DOHH2 (cell line): ENCODE data around the gene RPS6KA4.

Experiments
- H3F3A ChIP-seq: fragments of 200-600 bp; sonication (generic), shearing (Covaris generic); 2 replicates; pipeline ENCODE4 v1.6.0; 2016; ENCODE audit warnings: antibody characterized with exemption, mild to moderate bottlenecking; ENCODE audit not compliant: control insufficient read depth, insufficient read depth
- H3K27ac ChIP-seq: fragments of 200-600 bp; sonication (generic); 2 replicates; pipeline ENCODE4 v1.5.1; 2014; ENCODE audit warnings: low read depth, mild to moderate bottlenecking, low read length, moderate library complexity
- H3K27me3 ChIP-seq: fragments of 200-600 bp; sonication (generic); 2 replicates; pipeline ENCODE4 v1.6.1; 2014; ENCODE audit warnings: mild to moderate bottlenecking, low read length, mixed read lengths; ENCODE audit not compliant: control insufficient read depth
- H3K36me3 ChIP-seq: fragments of 200-600 bp; sonication (generic); 2 replicates; pipeline ENCODE4 v1.6.1; 2014; ENCODE audit warnings: mild to moderate bottlenecking, low read length, moderate library complexity, mixed read lengths; ENCODE audit not compliant: control insufficient read depth
- H3K4me1 ChIP-seq: fragments of 200-600 bp; sonication (generic); 2 replicates; pipeline ENCODE4 v1.6.1; 2014; ENCODE audit warnings: mild to moderate bottlenecking, low read length, mixed read lengths; ENCODE audit not compliant: control insufficient read depth
- H3K4me2 ChIP-seq: fragments of 200-600 bp; sonication (generic); 2 replicates; pipeline ENCODE4 v1.6.0; 2014; ENCODE audit warnings: mild to moderate bottlenecking, low read length, moderate library complexity
- H3K4me3 ChIP-seq: fragments of 200-600 bp; sonication (generic); 2 replicates; pipeline ENCODE4 v1.5.1; 2014; ENCODE audit warnings: mild to moderate bottlenecking, low read length, mixed read lengths
- H3K79me2 ChIP-seq: fragments of 200-600 bp; sonication (generic); 2 replicates; pipeline ENCODE4 v1.6.1; 2014; ENCODE audit warnings: mild to moderate bottlenecking, low read length, mixed read lengths; ENCODE audit not compliant: control insufficient read depth
- H3K9me2 ChIP-seq: fragments of 200-600 bp; sonication (generic); replicated peaks from 2 replicates; pipeline ENCODE4 v1.6.1; 2014; ENCODE audit warnings: mild to moderate bottlenecking, low read length, mixed read lengths; ENCODE audit not compliant: control insufficient read depth
- H3K9me3 ChIP-seq: fragments of 200-600 bp; sonication (generic); 2 replicates; pipeline ENCODE4 v1.6.1; 2014; ENCODE audit warnings: antibody characterized with exemption, low read length, mixed read lengths; ENCODE audit not compliant: control insufficient read depth, insufficient read depth
- H4K20me1 ChIP-seq: fragments of 200-600 bp; sonication (generic); 2 replicates; pipeline ENCODE4 v1.6.0; 2014; ENCODE audit warnings: low read depth, mild to moderate bottlenecking, antibody characterized with exemption, low read length, moderate library complexity; ENCODE audit not compliant: control insufficient read depth, insufficient read depth
- CTCF ChIP-seq: fragments of 200-600 bp; sonication (generic); IDR thresholded peaks from one replicate; pipeline ENCODE4 v1.5.1; 2014; ENCODE audit warnings: antibody characterized with exemption, mild to moderate bottlenecking, low read depth, low read length; ENCODE audit not compliant: poor library complexity, severe bottlenecking
- EZH2phosphoT487 ChIP-seq: fragments of 200-600 bp; sonication (generic); IDR thresholded peaks from 2 replicates; pipeline ENCODE4 v1.6.1; 2017; ENCODE audit warnings: borderline replicate concordance, mild to moderate bottlenecking, antibody characterized with exemption, low read length, moderate library complexity, mixed read lengths

The RPS6KA4 gene

GRCh38 chr11:64330888-64331287 lies 28.1 kb upstream of the RPS6KA4 start:
- Histone ChIP-seq H3K27ac (no peak overlapping the region), H3F3A (peaks cover 11% of the 10 kb centered on the region), H3K9me3 (no peaks in the 10 kb centered on the region), H4K20me1 (peaks cover 3% of the 10 kb centered on the region; the same call in 1 of the 2 replicates), H3K36me3 (peaks cover 6% of the 10 kb centered on the region; the same call in 1 of the 2 replicates), H3K4me3 (no peak overlapping the region), H3K4me1 (peaks cover 27% of the 10 kb centered on the region), H3K4me2 (no peak overlapping the region), H3K9me2 (no peaks in the 10 kb centered on the region), H3K27me3 (no peaks in the 10 kb centered on the region), H3K79me2 (no peaks in the 10 kb centered on the region)
- no peak for TF ChIP-seq EZH2phosphoT487
- no peak for TF ChIP-seq CTCF

GRCh38 chr11:64331569-64332371 lies 27.2 kb upstream of the RPS6KA4 start:
- Histone ChIP-seq H3K79me2 (no peaks in the 10 kb centered on the region), H3K27me3 (no peaks in the 10 kb centered on the region), H3K9me3 (no peaks in the 10 kb centered on the region), H4K20me1 (peaks cover 3% of the 10 kb centered on the region; the same call in 1 of the 2 replicates), H3F3A (peaks cover 11% of the 10 kb centered on the region), H3K4me3 (no peak overlapping the region), H3K4me1 (peaks cover 35% of the 10 kb centered on the region), H3K36me3 (peaks cover 6% of the 10 kb centered on the region; the same call in 1 of the 2 replicates), H3K27ac (no peak overlapping the region), H3K9me2 (no peaks in the 10 kb centered on the region), H3K4me2 (peak overlapping the region; percentile 48; the same call in 1 of the 2 replicates)
- TF ChIP-seq CTCF (peak; percentile 70), EZH2phosphoT487 (no peak)

GRCh38 chr11:64333556-64333955 lies 25.4 kb upstream of the RPS6KA4 start:
- peaks cover 47% of the 10 kb centered on the region for H3K4me1 ChIP-seq
- H3K36me3 ChIP-seq, result peaks cover 19% of the 10 kb centered on the region
- TF ChIP-seq CTCF (no peak), EZH2phosphoT487 (no peak)
- H3K27me3 ChIP-seq, result no peaks in the 10 kb centered on the region
- peaks cover 5% of the 10 kb centered on the region for H3K79me2 ChIP-seq
- H3K4me2 ChIP-seq, result no peak overlapping the region
- H3K4me3 ChIP-seq, result no peak overlapping the region
- H3K9me3 ChIP-seq, result no peaks in the 10 kb centered on the region
- peaks cover 9% of the 10 kb centered on the region for H3F3A ChIP-seq
- peaks cover 3% of the 10 kb centered on the region; the same call in 1 of the 2 replicates for H4K20me1 ChIP-seq
- no peaks in the 10 kb centered on the region for H3K9me2 ChIP-seq
- H3K27ac ChIP-seq, result no peak overlapping the region
